Liver (tissue), 9 donors: ENCODE results near the gene EEFSEC. TPM values are rescaled to one million over a fixed set of nuclear protein-coding genes. Genes with fewer than 3 reads are reported as not detected.

Source experiments
- DNase-seq: peaks from one replicate; pipeline ENCODE4 v3.0.0-alpha.2; 2017; ENCODE audit warnings: low spot score
- H3K27ac ChIP-seq, 2 donors: one replicate each; pipeline ENCODE4 v1.7.0; 2013; ENCODE audit warnings: inconsistent platforms in 2 of 2, low read length in 2 of 2, control low read depth in 1 of 2, low read depth in 1 of 2, mild to moderate bottlenecking in 1 of 2
- H3K27me3 ChIP-seq, 4 donors: one replicate each; pipeline versions ENCODE4 v1.6.1 to v1.7.0; 2013; ENCODE audit warnings: low read length in 3 of 4, inconsistent platforms in 1 of 4, mild to moderate bottlenecking in 1 of 4, moderate library complexity in 1 of 4; ENCODE audit not compliant: control insufficient read depth in 4 of 4, insufficient read depth in 4 of 4
- H3K36me3 ChIP-seq, 4 donors: one replicate each; pipeline versions ENCODE4 v1.6.1 to v1.7.0; 2013; ENCODE audit warnings: low read length in 3 of 4, mild to moderate bottlenecking in 3 of 4, low read depth in 1 of 4, moderate library complexity in 1 of 4; ENCODE audit not compliant: control insufficient read depth in 4 of 4, insufficient read depth in 3 of 4
- H3K4me1 ChIP-seq, 4 donors: one replicate each; pipeline versions ENCODE4 v1.6.1 to v1.7.0; 2013; ENCODE audit warnings: low read length in 3 of 4, mild to moderate bottlenecking in 3 of 4, moderate library complexity in 1 of 4; ENCODE audit not compliant: control insufficient read depth in 4 of 4, insufficient read depth in 4 of 4
- H3K4me3 ChIP-seq, 3 donors: one replicate each; pipeline versions ENCODE4 v1.6.1 to v1.7.0; 2013; ENCODE audit warnings: low read length in 3 of 3, control low read depth in 1 of 3, low read depth in 1 of 3, mild to moderate bottlenecking in 1 of 3
- H3K9ac ChIP-seq, 2 donors: one replicate each; pipeline ENCODE4 v1.7.0; 2013; ENCODE audit warnings: low read length in 2 of 2, mild to moderate bottlenecking in 2 of 2, moderate library complexity in 2 of 2, control low read depth in 1 of 2, low read depth in 1 of 2
- H3K9me3 ChIP-seq, 4 donors: one replicate each; pipeline versions ENCODE4 v1.6.1 to v1.7.0; 2013; ENCODE audit warnings: low read length in 3 of 4; ENCODE audit not compliant: control insufficient read depth in 4 of 4
- EGR1 ChIP-seq, 2 donors: IDR thresholded peaks; 2 replicates each; pipeline ENCODE4 v1.6.1; 2016 to 2018; ENCODE audit warnings: antibody characterized with exemption in 2 of 2, low read depth in 2 of 2
- FOXA1 ChIP-seq: IDR thresholded peaks from 2 replicates; pipeline ENCODE4 v1.6.1; 2016; ENCODE audit warnings: antibody characterized with exemption
- FOXA2 ChIP-seq: IDR thresholded peaks from 2 replicates; pipeline ENCODE4 v1.6.1; 2016; ENCODE audit warnings: antibody characterized with exemption
- GABPA ChIP-seq, 2 donors: IDR thresholded peaks in 1 of 2; conservative IDR thresholded peaks in 1 of 2; 2 replicates each; pipeline ENCODE4 v1.6.1; 2016; ENCODE audit warnings: antibody characterized with exemption in 2 of 2, mild to moderate bottlenecking in 1 of 2, moderate library complexity in 1 of 2
- HNF4A ChIP-seq, 2 donors: conservative IDR thresholded peaks; 2 replicates each; pipeline ENCODE4 v1.6.1; 2016; ENCODE audit warnings: antibody characterized with exemption in 2 of 2, mild to moderate bottlenecking in 2 of 2
- HNF4G ChIP-seq: IDR thresholded peaks from 2 replicates; pipeline ENCODE4 v1.6.1; 2016; ENCODE audit warnings: antibody characterized with exemption
- JUND ChIP-seq, 2 donors: IDR thresholded peaks; 2 replicates each; pipeline ENCODE4 v1.6.1; 2016; ENCODE audit warnings: antibody characterized with exemption in 2 of 2
- NR2F2 ChIP-seq: IDR thresholded peaks from 2 replicates; pipeline ENCODE4 v1.6.1; 2016; ENCODE audit warnings: antibody characterized with exemption
- RAD21 ChIP-seq, 2 donors: IDR thresholded peaks; 2 replicates each; pipeline ENCODE4 v1.6.1; 2016; ENCODE audit warnings: antibody characterized with exemption in 2 of 2, mild to moderate bottlenecking in 2 of 2
- RXRA ChIP-seq, 2 donors: IDR thresholded peaks; 2 replicates each; pipeline ENCODE4 v1.6.1; 2017 to 2018; ENCODE audit warnings: antibody characterized with exemption in 2 of 2, mild to moderate bottlenecking in 1 of 2
- SP1 ChIP-seq: IDR thresholded peaks from 2 replicates; pipeline ENCODE4 v1.6.1; 2018; ENCODE audit warnings: antibody characterized with exemption, mild to moderate bottlenecking
- TAF1 ChIP-seq: conservative IDR thresholded peaks from 2 replicates; pipeline ENCODE4 v1.6.1; 2016; ENCODE audit warnings: antibody characterized with exemption, mild to moderate bottlenecking
- YY1 ChIP-seq: IDR thresholded peaks from 2 replicates; pipeline ENCODE4 v1.6.1; 2016; ENCODE audit warnings: antibody characterized with exemption, mild to moderate bottlenecking
- WGBS: extraction: QIAGEN DNeasy Blood & Tissue Kit; methylation state at CpG from one replicate; pipeline ENCODE4 v1.1.7; 2013; 5-methylcytosine and 5-hydroxymethylcytosine counted together
- polyA plus RNA-seq, 2 donors: library from polyadenylated mRNA; stranded (reverse) in 1 of 2; unstranded in 1 of 2; fragments of 200-250 nt in 1 of 2; fragments of >200 nt in 1 of 2; fragmentation: Nextera tagmentation in 1 of 2; extraction: Ambion mirVana in 1 of 2; gene quantifications; one replicate each; pipeline versions ENCODE4 v1.2.1 to v1.2.3, GENCODE V29; 2013 to 2015
- total RNA-seq, 2 donors: library from RNA; depleted of rRNA; stranded (reverse); fragments of >200 nt; gene quantifications; one replicate each; pipeline ENCODE4 v1.2.3, GENCODE V29; 2014
- TF ChIP-seq, protein P1 (sequence below): IDR thresholded peaks from 2 replicates; pipeline ENCODE4 v1.6.1; 2016; ENCODE audit warnings: antibody characterized with exemption
- TF ChIP-seq, protein P2 (sequence below): IDR thresholded peaks from 2 replicates; pipeline ENCODE4 v1.6.1; 2016; ENCODE audit warnings: antibody characterized with exemption
- TF ChIP-seq, protein P3 (sequence below): fragments of 150-350 bp; IDR thresholded peaks from 2 replicates; pipeline ENCODE4 v1.5.1; 2017; ENCODE audit warnings: improper control_type of control experiment, low read depth, low read length; ENCODE audit not compliant: missing input control
- TF ChIP-seq, protein P4 (sequence below): IDR thresholded peaks from 2 replicates; pipeline ENCODE4 v1.6.1; 2016; ENCODE audit warnings: antibody characterized with exemption, mild to moderate bottlenecking
- TF ChIP-seq, protein P5 (sequence below): IDR thresholded peaks from 2 replicates; pipeline ENCODE4 v1.6.1; 2016; ENCODE audit warnings: antibody characterized with exemption
- donor health status: healthy.
- donor health status: healthy.
- donor health status: healthy.
- donor health status: healthy.
- donor health status: healthy.

The EEFSEC gene
- total and polyA plus RNA-seq, 4 donors, result 8.4 to 13.1 (median 10.7) TPM

DNA sequence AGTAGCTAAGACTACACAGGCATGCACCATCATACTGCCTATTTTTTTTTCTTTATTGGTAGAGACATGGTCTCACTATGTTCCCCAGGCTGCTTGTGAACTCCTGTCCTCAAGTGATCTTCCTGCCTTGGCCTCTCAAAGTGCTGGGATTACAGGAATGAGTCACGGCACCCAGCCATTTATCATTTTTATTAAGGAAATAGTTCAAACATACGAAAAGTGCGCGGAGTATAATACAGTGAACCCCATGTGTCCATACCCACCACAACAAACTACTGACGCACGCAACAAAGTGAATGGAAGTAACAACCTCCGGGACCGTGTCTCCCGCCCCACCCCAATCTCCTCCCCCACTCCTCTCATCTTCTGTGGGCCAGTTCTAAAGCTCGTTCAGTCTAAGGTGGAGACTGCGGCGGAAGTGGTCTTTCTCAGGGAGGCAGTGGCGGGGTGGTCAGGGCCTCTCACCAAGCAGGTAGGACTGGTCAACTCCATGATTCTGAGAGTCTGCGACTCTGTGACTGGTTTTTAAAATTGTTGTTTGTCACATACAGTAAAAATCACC, 271.3 kb downstream of the EEFSEC start:
- DNase-seq, result no peak
- TF ChIP-seq, protein P1, sequence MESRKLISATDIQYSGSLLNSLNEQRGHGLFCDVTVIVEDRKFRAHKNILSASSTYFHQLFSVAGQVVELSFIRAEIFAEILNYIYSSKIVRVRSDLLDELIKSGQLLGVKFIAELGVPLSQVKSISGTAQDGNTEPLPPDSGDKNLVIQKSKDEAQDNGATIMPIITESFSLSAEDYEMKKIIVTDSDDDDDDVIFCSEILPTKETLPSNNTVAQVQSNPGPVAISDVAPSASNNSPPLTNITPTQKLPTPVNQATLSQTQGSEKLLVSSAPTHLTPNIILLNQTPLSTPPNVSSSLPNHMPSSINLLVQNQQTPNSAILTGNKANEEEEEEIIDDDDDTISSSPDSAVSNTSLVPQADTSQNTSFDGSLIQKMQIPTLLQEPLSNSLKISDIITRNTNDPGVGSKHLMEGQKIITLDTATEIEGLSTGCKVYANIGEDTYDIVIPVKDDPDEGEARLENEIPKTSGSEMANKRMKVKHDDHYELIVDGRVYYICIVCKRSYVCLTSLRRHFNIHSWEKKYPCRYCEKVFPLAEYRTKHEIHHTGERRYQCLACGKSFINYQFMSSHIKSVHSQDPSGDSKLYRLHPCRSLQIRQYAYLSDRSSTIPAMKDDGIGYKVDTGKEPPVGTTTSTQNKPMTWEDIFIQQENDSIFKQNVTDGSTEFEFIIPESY, result no peak
- TF ChIP-seq NR2F2, result no peak
- no peak for TF ChIP-seq TAF1
- TF ChIP-seq, protein P2, sequence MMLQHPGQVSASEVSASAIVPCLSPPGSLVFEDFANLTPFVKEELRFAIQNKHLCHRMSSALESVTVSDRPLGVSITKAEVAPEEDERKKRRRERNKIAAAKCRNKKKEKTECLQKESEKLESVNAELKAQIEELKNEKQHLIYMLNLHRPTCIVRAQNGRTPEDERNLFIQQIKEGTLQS, result no peak
- TF ChIP-seq YY1, result no peak
- TF ChIP-seq EGR1 (IDR thresholded peaks at IDR 0.05; ENCODE audit: low read depth in 2 of 2), result no peak
- no peak for TF ChIP-seq HNF4G
- TF ChIP-seq SP1, result no peak
- TF ChIP-seq, protein P3, sequence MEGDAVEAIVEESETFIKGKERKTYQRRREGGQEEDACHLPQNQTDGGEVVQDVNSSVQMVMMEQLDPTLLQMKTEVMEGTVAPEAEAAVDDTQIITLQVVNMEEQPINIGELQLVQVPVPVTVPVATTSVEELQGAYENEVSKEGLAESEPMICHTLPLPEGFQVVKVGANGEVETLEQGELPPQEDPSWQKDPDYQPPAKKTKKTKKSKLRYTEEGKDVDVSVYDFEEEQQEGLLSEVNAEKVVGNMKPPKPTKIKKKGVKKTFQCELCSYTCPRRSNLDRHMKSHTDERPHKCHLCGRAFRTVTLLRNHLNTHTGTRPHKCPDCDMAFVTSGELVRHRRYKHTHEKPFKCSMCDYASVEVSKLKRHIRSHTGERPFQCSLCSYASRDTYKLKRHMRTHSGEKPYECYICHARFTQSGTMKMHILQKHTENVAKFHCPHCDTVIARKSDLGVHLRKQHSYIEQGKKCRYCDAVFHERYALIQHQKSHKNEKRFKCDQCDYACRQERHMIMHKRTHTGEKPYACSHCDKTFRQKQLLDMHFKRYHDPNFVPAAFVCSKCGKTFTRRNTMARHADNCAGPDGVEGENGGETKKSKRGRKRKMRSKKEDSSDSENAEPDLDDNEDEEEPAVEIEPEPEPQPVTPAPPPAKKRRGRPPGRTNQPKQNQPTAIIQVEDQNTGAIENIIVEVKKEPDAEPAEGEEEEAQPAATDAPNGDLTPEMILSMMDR, result no peak
- no peak for TF ChIP-seq HNF4A (conservative IDR thresholded peaks at IDR 0.05)
- TF ChIP-seq, protein P4, sequence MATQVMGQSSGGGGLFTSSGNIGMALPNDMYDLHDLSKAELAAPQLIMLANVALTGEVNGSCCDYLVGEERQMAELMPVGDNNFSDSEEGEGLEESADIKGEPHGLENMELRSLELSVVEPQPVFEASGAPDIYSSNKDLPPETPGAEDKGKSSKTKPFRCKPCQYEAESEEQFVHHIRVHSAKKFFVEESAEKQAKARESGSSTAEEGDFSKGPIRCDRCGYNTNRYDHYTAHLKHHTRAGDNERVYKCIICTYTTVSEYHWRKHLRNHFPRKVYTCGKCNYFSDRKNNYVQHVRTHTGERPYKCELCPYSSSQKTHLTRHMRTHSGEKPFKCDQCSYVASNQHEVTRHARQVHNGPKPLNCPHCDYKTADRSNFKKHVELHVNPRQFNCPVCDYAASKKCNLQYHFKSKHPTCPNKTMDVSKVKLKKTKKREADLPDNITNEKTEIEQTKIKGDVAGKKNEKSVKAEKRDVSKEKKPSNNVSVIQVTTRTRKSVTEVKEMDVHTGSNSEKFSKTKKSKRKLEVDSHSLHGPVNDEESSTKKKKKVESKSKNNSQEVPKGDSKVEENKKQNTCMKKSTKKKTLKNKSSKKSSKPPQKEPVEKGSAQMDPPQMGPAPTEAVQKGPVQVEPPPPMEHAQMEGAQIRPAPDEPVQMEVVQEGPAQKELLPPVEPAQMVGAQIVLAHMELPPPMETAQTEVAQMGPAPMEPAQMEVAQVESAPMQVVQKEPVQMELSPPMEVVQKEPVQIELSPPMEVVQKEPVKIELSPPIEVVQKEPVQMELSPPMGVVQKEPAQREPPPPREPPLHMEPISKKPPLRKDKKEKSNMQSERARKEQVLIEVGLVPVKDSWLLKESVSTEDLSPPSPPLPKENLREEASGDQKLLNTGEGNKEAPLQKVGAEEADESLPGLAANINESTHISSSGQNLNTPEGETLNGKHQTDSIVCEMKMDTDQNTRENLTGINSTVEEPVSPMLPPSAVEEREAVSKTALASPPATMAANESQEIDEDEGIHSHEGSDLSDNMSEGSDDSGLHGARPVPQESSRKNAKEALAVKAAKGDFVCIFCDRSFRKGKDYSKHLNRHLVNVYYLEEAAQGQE, result no peak
- TF ChIP-seq RAD21 (IDR thresholded peaks at IDR 0.05), result no peak
- TF ChIP-seq RXRA (IDR thresholded peaks at IDR 0.05), result no peak
- TF ChIP-seq FOXA2, result no peak
- TF ChIP-seq JUND (IDR thresholded peaks at IDR 0.05), result no peak
- Histone ChIP-seq H3K27ac (no peak overlapping the region), H3K27me3 (no peaks in the 10 kb centered on the region), H3K36me3 (no peaks in the 10 kb centered on the region), H3K9ac (no peak overlapping the region), H3K9me3 (no peaks in the 10 kb centered on the region), H3K4me1 (peaks cover 0 to 8% (median 4%) of the 10 kb centered on the region in 4 donors), H3K4me3 (no peak overlapping the region)
- WGBS, result 88% methylated on average over 14 of the region's 14 CpGs

DNA sequence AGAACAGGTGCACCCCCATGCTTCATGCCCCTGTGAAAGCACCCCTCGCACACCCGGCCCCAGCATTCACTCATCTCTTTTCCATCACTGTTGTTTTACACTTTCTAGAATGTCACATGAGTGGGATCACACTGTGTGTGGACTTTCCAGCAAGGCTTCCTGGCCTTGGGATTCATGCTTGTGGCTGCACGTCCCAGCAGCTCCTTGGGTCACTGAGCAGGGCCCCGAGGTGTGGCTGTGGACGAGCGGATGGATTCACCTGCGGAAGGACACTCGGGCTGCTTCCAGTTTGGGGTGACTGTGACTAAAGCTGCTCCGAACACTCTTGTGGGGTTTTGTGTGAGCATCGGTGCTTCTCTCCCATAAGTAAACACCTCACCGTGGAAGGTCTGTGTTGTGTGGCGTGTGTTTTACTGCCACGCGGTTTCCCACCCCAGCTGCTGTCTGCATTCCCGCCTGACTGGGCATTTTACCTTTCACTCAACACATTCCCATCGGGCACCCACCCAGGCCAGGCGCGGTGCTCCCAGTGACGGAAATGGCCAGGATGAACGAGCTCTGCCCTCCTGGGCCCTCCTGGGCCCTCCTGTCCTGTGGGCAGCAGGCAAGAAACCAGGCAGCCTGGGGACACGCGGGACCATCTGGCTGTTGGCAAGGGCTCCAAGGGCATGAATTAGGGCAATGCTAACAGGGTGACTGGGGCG, 272.0 kb downstream of the EEFSEC start:
- no peak overlapping the region for H3K9ac ChIP-seq
- H3K27me3 ChIP-seq, result no peaks in the 10 kb centered on the region
- H3K27ac ChIP-seq, result no peak overlapping the region
- WGBS, result 90% methylated on average over 23 of the region's 23 CpGs
- no peaks in the 10 kb centered on the region for H3K9me3 ChIP-seq
- H3K4me3 ChIP-seq, result no peak overlapping the region
- DNase-seq, result no peak
- no peaks in the 10 kb centered on the region for H3K36me3 ChIP-seq
- H3K4me1 ChIP-seq, result peaks cover 0 to 8% (median 4%) of the 10 kb centered on the region in 4 donors
- TF ChIP-seq FOXA2 (no peak), EGR1 (IDR thresholded peaks at IDR 0.05; ENCODE audit: low read depth in 2 of 2) (no peak), JUND (IDR thresholded peaks at IDR 0.05) (no peak), GABPA (IDR thresholded peaks at IDR 0.05 in 1 of 2, conservative IDR thresholded peaks at IDR 0.05 in 1 of 2) (no peak), TAF1 (no peak), RAD21 (IDR thresholded peaks at IDR 0.05) (no peak), FOXA1 (no peak), HNF4G (no peak), HNF4A (conservative IDR thresholded peaks at IDR 0.05) (no peak), NR2F2 (no peak)
- TF ChIP-seq, protein P1, result no peak
- TF ChIP-seq, protein P2, result no peak
- TF ChIP-seq, protein P5, sequence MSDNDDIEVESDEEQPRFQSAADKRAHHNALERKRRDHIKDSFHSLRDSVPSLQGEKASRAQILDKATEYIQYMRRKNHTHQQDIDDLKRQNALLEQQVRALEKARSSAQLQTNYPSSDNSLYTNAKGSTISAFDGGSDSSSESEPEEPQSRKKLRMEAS, result no peak
